Muscle of leg (tissue), 11 donors: ENCODE results near the gene ATF7. TPM values are rescaled to one million over a fixed set of nuclear protein-coding genes. Genes with fewer than 3 reads are reported as not detected.
A peak's percentile ranks its signal among the peaks of the same experiment; 100 is the strongest.
"Not testable (repeated sequence)": the region's sequence is repeated elsewhere in the genome, so short reads cannot be mapped to it uniquely, and the experiment has no call there.

Experiments used
- DNase-seq: peaks from one replicate; pipeline ENCODE4 v3.0.0; 2013
- H3K27ac ChIP-seq: one replicate; pipeline ENCODE4 v1.5.1; 2013; ENCODE audit warnings: mild to moderate bottlenecking, low read length, control low read depth
- H3K27me3 ChIP-seq: one replicate; pipeline ENCODE4 v1.6.1; 2013; ENCODE audit warnings: low read length; ENCODE audit not compliant: control insufficient read depth, insufficient read depth
- H3K36me3 ChIP-seq: one replicate; pipeline ENCODE4 v1.6.1; 2013; ENCODE audit warnings: low read length; ENCODE audit not compliant: control insufficient read depth, insufficient read depth
- H3K4me1 ChIP-seq: one replicate; pipeline ENCODE4 v1.6.1; 2013; ENCODE audit warnings: low read length; ENCODE audit not compliant: control insufficient read depth, insufficient read depth
- H3K4me3 ChIP-seq: one replicate; pipeline ENCODE4 v1.5.1; 2013; ENCODE audit warnings: low read length, control low read depth
- H3K9me3 ChIP-seq: replicated peaks from 2 replicates; pipeline ENCODE4 v1.6.1; 2013; ENCODE audit warnings: low read depth, low read length; ENCODE audit not compliant: control insufficient read depth
- WGBS: methylation state at CpG from one replicate; pipeline ENCODE4 v1.1.5; 2013; ENCODE audit warnings: missing lambda C conversion rate; ENCODE audit not compliant: insufficient coverage; 5-methylcytosine and 5-hydroxymethylcytosine counted together
- polyA plus RNA-seq, 8 donors: library from polyadenylated mRNA; unstranded; fragments of 120-200 nt; gene quantifications; one replicate each; pipeline versions ENCODE4 v1.2.1 to v1.2.3, GENCODE V29; 2013; ENCODE audit warnings: inconsistent platforms in 1 of 8, low replicate concordance in 1 of 8; ENCODE audit not compliant: insufficient read length in 8 of 8, insufficient read depth in 1 of 8
- total RNA-seq: library from RNA; stranded (reverse); fragments of 120-200 nt; gene quantifications from one replicate; pipeline ENCODE4 v1.2.4, GENCODE V29; 2013

ATF7 gene
- total and polyA plus RNA-seq, 9 donors = 18.8 to 53.5 (median 46.3) TPM

DNA sequence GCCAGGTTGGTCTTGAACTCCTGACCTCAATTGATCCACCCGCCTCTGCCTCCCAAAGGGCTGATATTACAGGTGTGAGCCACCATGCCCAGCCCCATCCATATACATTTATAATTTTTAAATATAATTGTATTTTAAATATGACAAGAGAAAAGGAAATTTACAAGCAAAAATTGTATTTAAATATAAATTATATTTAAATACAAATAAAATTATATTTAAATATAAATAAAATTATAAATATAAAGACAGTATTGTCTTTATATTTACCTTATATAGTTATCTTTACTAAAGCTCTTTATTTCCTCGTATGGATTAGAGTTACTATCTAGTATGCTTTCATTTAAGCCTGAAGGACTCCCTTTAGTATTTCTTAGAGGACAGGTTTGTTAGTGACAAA, 11.9 kb upstream of the ATF7 start:
- no peak overlapping the region for H3K4me3 ChIP-seq
- WGBS = no CpG with 5 or more reads among the region's 2 CpGs
- H3K36me3 ChIP-seq = no peaks in the 10 kb centered on the region
- no peaks in the 10 kb centered on the region for H3K4me1 ChIP-seq
- H3K9me3 ChIP-seq = no peaks in the 10 kb centered on the region
- H3K27ac ChIP-seq = no peak overlapping the region
- DNase-seq = no peak
- no peaks in the 10 kb centered on the region for H3K27me3 ChIP-seq

DNA sequence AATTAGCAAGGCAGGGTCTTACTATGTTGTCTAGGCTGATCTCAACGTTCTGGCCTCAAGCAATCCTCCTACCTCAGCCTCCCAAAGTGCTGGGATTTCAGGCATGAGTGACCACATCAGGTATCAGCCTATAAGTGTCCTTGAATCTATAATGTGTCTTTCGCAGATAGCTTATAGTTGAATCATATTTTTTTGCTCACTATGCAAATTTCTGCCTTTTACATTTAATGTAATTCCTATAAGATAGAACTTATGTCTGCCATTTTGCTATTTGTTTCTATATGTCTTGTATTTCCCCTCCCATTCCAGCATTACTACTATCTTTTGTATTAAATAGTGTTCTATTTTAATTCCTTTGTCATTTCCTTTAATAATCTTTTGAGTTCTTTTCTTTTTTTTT, 10.5 kb upstream of the ATF7 start:
- H3K9me3 ChIP-seq = no peaks in the 10 kb centered on the region
- H3K27ac ChIP-seq = no peak overlapping the region
- H3K4me3 ChIP-seq = no peak overlapping the region
- no peaks in the 10 kb centered on the region for H3K4me1 ChIP-seq
- no peaks in the 10 kb centered on the region for H3K36me3 ChIP-seq
- DNase-seq = no peak
- H3K27me3 ChIP-seq = no peaks in the 10 kb centered on the region
- no CpG with 5 or more reads among the region's 2 CpGs for WGBS

- H3K4me3 ChIP-seq, H3K27me3 ChIP-seq, H3K9me3 ChIP-seq, DNase-seq, H3K4me1 ChIP-seq, H3K27ac ChIP-seq, H3K36me3 ChIP-seq: not testable (repeated sequence)
Measured at GRCh38 chr12:53635708-53636107, 9.5 kb upstream of the ATF7 start.

DNA sequence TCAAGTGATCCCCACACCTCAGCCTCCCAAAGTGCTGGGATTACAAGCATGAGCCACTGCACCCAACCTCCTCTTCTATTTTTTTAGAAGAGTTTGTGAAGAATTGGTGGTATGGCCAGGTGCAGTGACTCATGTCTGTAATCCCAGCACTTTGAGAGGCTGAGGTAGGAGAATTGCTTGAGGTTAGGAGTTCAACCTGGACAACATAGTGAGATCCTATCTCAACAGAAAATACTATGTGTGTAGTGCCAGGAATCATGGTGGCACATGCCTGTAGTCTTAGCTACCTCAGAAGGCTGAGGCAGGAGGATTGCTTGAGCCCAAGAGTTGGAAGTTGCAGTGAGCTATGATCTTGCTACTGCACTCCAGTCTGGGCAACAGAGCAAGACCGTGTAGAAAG, 5.5 kb upstream of the ATF7 start:
- WGBS = no CpG with 5 or more reads among the region's 1 CpG
- no peaks in the 10 kb centered on the region for H3K36me3 ChIP-seq
- H3K27ac ChIP-seq = no peak overlapping the region
- no peaks in the 10 kb centered on the region for H3K9me3 ChIP-seq
- no peak for DNase-seq
- no peak overlapping the region for H3K4me3 ChIP-seq
- no peaks in the 10 kb centered on the region for H3K27me3 ChIP-seq
- no peaks in the 10 kb centered on the region for H3K4me1 ChIP-seq

GRCh38 chr12:53627919-53628318, 1.7 kb upstream of the ATF7 start:
- no CpG with 5 or more reads among the region's 11 CpGs for WGBS
- H3K4me1 ChIP-seq = peaks cover 9% of the 10 kb centered on the region
- H3K27ac ChIP-seq = no peak overlapping the region
- no peaks in the 10 kb centered on the region for H3K9me3 ChIP-seq
- no peak overlapping the region for H3K4me3 ChIP-seq
- H3K36me3 ChIP-seq = no peaks in the 10 kb centered on the region
- H3K27me3 ChIP-seq = no peaks in the 10 kb centered on the region
- DNase-seq = no peak

DNA sequence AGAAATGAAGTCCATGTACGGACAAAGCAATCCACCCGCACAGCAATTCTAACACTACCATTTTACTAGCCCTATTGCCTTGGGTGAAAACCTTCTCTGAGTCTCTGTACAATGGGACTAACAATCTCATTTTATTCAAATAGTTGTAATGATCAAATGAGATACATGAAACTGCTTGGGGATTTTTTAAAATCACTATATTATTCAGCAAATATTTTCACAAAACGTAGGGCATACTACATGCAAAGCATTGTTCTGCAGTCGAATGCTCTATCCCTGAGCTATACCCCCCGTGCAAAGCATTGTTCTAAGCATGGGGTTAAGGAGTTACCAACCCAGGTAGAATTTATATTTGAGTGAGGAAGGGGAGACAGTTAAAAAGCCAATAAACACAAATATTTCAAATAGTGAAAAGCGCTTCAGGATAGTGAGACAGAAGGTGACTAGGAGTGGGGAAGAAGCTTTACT, 554 bp upstream of the ATF7 start:
- Histone ChIP-seq H3K27ac (peak overlapping the region; percentile 97), H3K9me3 (no peaks in the 10 kb centered on the region), H3K4me3 (peak overlapping the region; percentile 81), H3K27me3 (no peaks in the 10 kb centered on the region), H3K4me1 (peaks cover 12% of the 10 kb centered on the region), H3K36me3 (no peaks in the 10 kb centered on the region)
- WGBS = no CpG with 5 or more reads among the region's 6 CpGs
- DNase-seq = no peak

DNA sequence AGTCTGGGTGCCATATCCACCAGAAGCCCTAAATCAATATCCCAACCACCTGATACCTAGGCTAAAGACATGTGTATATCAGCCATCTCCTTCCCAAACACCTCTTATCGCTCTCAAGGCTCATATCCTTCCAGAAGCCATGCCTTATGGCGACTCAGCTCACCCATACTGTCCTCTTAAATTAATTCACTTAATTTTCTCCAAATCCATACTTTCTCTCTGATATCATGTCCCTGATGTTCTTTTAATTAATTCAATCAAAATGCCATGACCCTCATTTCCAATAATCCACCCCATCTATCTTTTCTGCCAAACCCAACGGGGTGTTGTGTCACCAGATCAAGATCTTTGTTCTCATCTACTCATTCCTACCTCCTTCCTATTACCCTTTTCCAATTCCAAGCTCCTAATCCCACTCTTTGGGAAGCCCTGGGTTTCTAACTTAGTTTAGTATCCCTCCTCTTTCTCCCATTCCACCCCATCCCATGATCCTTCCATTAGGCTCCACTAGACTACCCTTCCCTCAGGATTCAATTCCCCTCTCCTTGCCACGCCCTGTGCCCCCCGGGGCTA, 723 bp downstream of the ATF7 start:
- 38% methylated on average over 3 of the region's 5 CpGs for WGBS

DNA sequence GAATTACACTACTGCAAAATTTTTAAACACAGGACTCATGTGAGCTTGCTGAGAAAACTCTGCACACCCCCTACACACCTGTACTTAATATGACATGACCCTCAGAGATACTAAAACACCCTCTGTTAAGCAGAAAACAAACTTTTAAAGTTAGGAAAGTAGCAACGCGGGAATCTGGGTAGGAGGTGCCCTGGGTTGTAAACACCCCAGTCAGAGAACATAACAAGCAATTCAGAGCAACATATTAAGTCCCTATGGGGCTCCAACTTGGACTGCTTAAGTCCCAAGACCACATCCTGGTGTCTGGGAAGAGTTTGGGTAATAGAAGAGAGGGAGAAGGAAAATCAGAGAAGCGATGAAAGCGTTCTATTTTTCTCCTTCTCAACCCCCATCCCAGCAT, 1.2 kb downstream of the ATF7 start:
- Histone ChIP-seq H3K27ac (peak overlapping the region; percentile 97), H3K27me3 (no peaks in the 10 kb centered on the region), H3K9me3 (no peaks in the 10 kb centered on the region), H3K4me3 (peak overlapping the region; percentile 81), H3K36me3 (no peaks in the 10 kb centered on the region), H3K4me1 (peaks cover 12% of the 10 kb centered on the region)
- DNase-seq = no peak
- WGBS = 20% methylated on average over 1 of the region's 4 CpGs

More for the DNA sequence above, 723 bp downstream of the ATF7 start:
- Histone ChIP-seq H3K4me3 (peak overlapping the region; percentile 81), H3K4me1 (peaks cover 12% of the 10 kb centered on the region), H3K27me3 (no peaks in the 10 kb centered on the region), H3K27ac (peak overlapping the region; percentile 97), H3K9me3 (no peaks in the 10 kb centered on the region), H3K36me3 (no peaks in the 10 kb centered on the region)
- no peak for DNase-seq

DNA sequence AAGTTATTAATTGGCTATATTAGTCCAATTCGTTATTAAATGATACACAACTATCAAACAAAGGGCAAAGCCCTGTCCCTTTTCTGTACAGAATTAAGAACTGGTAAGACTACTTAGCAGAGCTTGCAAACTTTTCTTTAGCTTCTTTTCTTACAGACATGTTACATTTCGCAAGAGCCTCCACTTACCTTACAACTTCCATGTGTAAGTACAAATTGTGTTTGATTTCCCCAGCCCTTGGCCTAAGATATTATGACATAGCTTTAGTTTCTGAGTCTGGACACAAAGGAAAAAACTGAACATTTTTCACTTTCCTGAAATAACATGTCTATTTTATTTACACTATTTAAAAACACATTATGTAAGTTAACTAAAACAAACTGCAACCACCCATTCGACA, 1.7 kb downstream of the ATF7 start:
- DNase-seq = no peak
- Histone ChIP-seq H3K4me1 (peaks cover 12% of the 10 kb centered on the region), H3K27me3 (no peaks in the 10 kb centered on the region), H3K4me3 (peak overlapping the region; percentile 81), H3K9me3 (no peaks in the 10 kb centered on the region), H3K27ac (peak overlapping the region; percentile 97), H3K36me3 (no peaks in the 10 kb centered on the region)
- WGBS = no CpG with 5 or more reads among the region's 3 CpGs

DNA sequence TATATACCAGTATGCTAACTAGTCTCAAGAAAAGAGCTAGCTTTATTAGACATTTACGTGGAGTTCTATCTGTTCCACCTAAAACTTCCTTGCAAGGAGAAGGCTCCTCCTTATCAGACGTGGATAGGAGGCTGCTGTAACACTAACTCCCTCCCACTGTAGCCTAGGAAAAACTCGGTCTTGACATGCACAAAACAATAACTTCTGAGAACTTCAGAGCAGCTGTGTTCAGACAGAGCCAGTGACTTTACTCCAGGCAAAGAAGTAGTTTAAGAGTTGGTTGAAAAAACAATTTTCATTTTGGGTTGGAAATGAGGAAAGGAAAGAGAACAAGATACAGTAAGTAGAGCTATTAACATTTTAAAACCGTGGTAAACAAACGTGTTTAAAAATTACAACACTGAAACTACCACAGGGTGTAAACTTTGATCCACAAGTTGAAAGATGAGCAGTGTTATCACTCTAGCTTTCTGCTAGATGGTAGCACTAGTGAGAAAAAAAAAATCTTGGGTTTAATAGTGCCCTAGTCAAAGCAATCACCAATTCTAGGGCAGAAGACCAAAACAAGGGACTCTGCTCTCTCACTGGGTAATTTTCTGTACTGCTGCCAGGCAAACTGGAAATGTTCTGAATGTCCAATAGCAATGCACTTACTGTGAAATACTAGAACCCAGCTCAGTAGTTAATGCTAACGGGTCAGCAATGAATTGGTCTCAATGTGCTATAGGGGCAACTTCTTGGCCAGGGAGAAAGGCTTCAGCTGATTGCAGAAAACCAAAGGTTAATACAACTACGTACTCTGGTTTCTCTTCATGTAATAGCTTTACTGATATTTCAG, 2.4 kb downstream of the ATF7 start:
- no CpG with 5 or more reads among the region's 7 CpGs for WGBS
- Histone ChIP-seq H3K36me3 (no peaks in the 10 kb centered on the region), H3K4me1 (peaks cover 12% of the 10 kb centered on the region), H3K27ac (peak overlapping the region; percentile 97), H3K4me3 (peak overlapping the region; percentile 81), H3K9me3 (no peaks in the 10 kb centered on the region), H3K27me3 (no peaks in the 10 kb centered on the region)
- peak; percentile 91 for DNase-seq
